ENCODE measurements around the gene KDM4C.
"Not testable (repeated sequence)": the region's sequence is repeated elsewhere in the genome, so short reads cannot be mapped to it uniquely, and the experiment has no call there.

The KDM4C gene

GRCh38 chr9:6757456-6758247 is at the start of gene KDM4C:
Gene KDM4C, plus strand, starts transcription at chr9:6757973. Its CDS starts 35,016 bp downstream, at chr9:6792989.
- peak; percentile 96 for DNase-seq

DNA sequence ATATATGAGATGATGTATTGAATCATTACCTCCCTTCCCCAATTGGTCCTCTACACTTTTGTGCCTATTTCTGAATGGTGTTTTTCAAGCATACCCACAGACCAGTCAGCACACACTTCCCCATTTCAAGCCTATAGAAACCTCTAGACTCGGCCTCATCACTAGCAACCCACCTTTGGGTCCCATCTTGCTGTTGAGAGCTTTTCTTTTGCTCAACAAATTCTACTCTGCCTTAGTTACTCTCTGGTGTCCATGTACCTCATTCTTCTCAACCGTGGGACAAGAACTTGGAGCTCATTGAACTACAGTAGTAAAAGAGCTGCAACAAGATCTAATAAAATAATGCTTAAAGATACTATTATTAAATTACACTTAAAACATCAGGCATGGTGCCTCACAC is 49.0 kb upstream of the KDM4C start:
- no peak for DNase-seq

DNA sequence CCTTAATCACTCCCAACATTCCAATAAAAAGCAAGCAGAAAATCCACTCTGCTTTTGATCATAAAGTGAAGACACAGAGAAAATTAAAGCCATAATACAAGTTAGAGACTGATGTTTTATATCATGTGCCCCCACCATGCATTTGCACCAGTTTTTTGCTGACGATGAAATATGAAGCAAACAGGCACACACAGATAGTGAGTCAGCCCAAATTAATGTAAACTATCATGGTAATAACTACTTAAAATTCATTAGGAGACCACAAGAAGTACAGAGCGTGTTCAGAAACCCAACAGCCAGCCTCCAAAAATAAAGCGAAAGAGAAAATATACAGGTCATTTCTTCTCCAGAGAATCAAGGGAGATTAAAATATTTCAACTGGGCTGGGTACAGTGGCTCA is 46.4 kb upstream of the KDM4C start:
- no peak for DNase-seq

DNA sequence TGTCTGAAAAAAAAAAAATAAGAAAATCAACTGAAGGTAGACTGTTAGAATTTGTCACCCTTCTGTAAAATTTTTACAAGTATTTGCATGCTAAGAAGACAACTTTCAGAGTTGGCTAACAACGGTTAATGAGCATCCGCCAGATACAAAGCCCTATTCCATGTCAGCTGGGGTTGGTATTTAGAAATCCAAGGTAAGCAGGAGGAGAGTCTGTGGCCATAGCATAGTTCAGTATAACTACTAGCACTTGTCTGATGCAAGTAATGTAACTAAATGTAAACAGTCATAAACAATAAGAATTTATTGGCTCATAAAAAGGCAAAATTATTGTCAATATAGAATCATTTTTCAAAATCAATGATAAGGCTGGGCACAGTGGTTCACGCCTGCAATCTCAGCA is 45.7 kb upstream of the KDM4C start:
- DNase-seq, result no peak

GRCh38 chr9:6714176-6714575 is 43.6 kb upstream of the KDM4C start:
- DNase-seq, result no peak

GRCh38 chr9:6715153-6715754 is 42.5 kb upstream of the KDM4C start:
- not testable (repeated sequence) for DNase-seq

DNA sequence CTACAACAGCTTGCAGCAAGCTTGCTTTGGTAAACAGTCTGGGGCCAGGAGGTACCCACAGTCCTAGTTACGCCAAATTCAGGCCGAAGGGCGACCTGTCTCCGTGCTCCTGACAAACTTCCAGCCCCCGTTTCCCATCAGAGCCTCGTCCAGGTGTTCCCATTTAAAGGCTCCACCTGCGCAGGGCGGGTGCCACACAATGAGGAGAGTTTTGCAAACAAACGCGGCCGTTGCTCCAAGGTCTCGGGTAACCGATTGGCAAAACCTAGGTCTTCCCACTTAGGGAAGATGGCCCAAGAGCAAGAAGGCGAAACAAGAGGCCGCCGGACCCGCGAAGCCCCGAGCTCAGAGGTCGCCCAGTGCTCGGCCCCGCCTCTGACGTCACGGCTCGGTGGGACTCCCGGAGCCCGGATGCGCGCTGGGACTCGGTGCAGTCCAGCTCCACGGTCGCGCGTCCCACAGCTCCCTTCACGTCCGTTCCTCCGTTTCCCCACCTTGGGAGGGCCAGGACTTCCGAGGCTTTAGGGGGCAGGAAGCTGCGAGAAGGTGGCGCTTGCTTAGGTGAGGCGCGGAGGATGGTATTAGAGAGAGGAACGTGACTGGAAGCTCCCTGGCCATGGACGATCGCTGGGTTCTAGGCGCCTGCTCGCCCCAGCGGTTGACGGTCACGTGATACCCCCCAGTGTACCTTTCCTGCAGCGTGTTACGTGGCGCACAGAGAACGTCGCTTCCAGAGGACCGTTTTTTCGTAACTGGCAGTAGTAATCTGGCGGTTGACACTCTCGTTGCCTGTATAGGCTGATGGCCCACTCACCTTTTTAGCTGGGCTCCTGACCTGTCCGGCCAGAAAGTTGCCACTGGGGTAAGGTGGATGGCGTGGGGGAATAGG is 41.8 kb upstream of the KDM4C start:
- DNase-seq, result peak; percentile 75

DNA sequence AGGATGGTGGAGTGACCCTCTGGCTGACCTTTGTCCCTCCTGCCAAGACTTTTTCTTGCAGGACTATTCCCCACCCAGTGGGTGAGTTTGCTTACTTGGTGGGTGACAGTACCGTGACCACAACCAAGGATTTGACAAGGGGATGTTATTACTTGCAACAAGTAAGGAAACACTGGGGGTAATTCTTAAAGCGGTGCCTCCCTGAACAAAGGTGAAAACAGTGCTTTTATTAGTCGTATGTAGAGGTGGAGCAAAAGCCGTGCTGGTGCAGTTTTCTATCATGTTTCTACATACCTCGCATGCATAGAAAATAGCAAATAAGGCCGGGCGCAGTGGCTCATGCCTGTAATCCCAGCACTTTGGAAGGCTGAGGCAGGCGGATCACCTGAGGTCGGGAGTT is 41.0 kb upstream of the KDM4C start:
- DNase-seq, result no peak

- no peak for DNase-seq
Measured at GRCh38 chr9:6723881-6724420, 33.8 kb upstream of the KDM4C start.

DNA sequence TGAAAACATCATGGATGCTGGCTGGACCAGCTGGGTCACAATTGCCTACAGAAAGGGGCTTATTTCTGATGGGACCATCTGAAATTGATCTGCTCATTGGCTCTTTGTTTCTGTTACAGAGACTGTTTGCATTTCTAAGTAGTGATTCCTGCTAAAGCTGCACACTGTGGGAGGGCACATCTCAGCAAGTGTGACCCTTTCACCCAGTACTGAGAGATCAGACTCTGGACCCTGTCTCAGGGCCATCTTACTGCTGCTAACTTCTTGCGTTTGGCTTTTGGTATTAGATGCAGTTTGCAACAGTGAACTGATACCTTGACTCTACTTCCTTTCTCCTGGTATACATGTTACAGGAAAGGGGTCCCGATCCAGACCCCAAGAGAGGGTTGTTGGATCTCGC is 24.5 kb upstream of the KDM4C start:
- no peak for DNase-seq

DNA sequence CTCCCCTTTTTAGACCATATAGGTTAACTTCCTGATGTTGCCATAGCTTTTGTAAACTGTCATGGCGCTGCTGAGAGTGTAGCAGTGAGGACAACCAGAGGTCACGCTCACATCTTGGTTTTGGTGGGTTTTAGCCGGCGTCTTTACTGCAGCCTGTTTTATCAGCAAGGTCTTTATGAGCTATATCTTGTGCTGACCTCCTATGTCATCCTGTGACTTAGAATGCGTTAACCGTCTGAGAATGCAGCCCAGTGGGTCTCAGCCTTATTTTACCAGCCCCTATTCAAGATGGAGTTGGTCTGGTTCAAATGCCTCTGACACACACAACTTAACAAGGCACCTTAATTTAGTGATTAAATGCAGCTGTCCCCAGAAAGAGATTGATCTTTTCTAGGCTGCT is 23.9 kb upstream of the KDM4C start:
- no peak for DNase-seq

GRCh38 chr9:6735422-6735821 is 22.4 kb upstream of the KDM4C start:
- DNase-seq, result no peak

DNA sequence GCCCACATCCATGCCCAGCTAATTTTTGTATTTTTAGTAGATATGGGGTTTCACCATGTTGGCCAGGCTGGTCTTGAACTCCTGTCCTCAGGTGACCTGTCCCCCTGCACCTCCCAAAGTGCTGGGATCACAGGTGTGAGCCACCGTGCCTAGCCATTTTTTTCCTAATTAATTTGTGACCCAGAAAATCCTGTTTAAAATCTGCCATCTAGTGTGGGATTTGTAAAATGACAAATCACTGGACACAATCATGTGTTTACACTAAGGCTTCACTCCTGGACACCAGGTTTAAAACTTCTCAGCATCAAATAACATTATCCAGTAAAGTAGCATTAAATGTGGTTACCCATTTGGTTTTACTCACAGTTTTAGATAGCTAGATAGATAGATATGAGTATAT is 18.6 kb upstream of the KDM4C start:
- peak; percentile 9 for DNase-seq

GRCh38 chr9:6748861-6749260 is 8.9 kb upstream of the KDM4C start:
- not testable (repeated sequence) for DNase-seq

DNA sequence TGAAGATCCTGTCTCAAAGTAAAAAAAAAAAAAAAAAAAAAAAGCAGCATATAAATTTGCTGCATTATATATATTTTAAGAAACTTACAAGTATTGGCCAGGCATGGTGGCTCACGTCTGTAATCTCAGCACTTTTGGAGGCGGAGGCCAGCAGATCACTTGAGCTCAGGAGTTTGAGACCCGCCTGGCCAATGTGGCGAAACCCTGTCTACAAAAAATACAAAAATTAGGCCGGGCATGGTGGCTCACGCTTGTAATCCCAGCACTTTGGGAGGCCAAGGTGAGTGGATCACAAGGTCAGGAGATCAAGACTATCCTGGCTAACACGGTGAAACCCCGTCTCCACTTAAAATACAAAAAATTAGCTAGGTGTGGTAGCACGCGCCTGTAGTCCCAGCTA is 2.9 kb upstream of the KDM4C start:
- DNase-seq, result not testable (repeated sequence)

DNA sequence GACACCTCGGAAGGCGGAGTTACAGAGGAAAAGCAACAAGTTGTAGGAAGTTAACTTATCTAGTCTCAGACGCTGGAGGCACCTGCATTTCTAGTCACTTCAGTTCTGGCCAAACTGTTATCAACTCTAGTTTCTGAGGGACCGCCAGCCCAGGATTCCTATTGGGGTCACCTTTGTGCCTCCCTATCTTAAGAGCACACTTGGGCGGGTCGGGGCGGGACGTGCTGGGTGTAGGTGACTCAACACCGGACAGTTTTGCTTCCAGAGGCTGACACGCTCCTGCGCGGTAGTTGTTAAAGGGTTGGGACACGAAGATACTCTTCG is 679 bp upstream of the KDM4C start:
- DNase-seq, result peak; percentile 79

GRCh38 chr9:6758248-6758497 is 400 bp downstream of the KDM4C start:
- DNase-seq, result no peak

- peak; percentile 73 for DNase-seq
Measured at GRCh38 chr9:6758498-6759184, 868 bp downstream of the KDM4C start.

- DNase-seq, result peak; percentile 77
Measured at GRCh38 chr9:6759185-6759977, 1.6 kb downstream of the KDM4C start.

GRCh38 chr9:6761306-6761705 is 3.5 kb downstream of the KDM4C start:
- DNase-seq, result no peak

- DNase-seq, result no peak
Measured at GRCh38 chr9:6763244-6763643, 5.5 kb downstream of the KDM4C start.

- no peak for DNase-seq
Measured at GRCh38 chr9:6764011-6764410, 6.2 kb downstream of the KDM4C start.

All from activated CD4-positive, alpha-beta T cell treated with anti-CD3 and anti-CD28 coated beads, Interleukin-2, Interleukin-6, amounts not matched to agents 100 ng/mL and 50 ng/mL, durations not matched to agents 16 hours and 8 hours (primary cell).